Renal pelvis (tissue), 4 donors: ENCODE measurements around the gene ZBTB25. TPM values are rescaled to one million over a fixed set of nuclear protein-coding genes. Genes with fewer than 3 reads are reported as not detected.
A peak's percentile ranks its signal among the peaks of the same experiment; 100 is the strongest.
"Not testable (repeated sequence)": the region's sequence is repeated elsewhere in the genome, so short reads cannot be mapped to it uniquely, and the experiment has no call there.

Experiments
- DNase-seq: peaks from one replicate; pipeline ENCODE4 v3.0.0-alpha.2; 2013
- polyA plus RNA-seq, 3 donors: library from polyadenylated mRNA; unstranded; fragments of 120-200 nt; gene quantifications; one replicate each; pipeline ENCODE4 v1.2.1, GENCODE V29; 2013; ENCODE audit not compliant: insufficient read length in 3 of 3

Gene ZBTB25
- polyA plus RNA-seq, 3 donors: 7.4 to 15.3 (median 14.3) TPM

- DNase-seq: not testable (repeated sequence)
Observed at GRCh38 chr14:64517667-64518066, 14.0 kb upstream of the ZBTB25 start.

GRCh38 chr14:64516969-64517368, 13.3 kb upstream of the ZBTB25 start:
- DNase-seq: no peak

DNA sequence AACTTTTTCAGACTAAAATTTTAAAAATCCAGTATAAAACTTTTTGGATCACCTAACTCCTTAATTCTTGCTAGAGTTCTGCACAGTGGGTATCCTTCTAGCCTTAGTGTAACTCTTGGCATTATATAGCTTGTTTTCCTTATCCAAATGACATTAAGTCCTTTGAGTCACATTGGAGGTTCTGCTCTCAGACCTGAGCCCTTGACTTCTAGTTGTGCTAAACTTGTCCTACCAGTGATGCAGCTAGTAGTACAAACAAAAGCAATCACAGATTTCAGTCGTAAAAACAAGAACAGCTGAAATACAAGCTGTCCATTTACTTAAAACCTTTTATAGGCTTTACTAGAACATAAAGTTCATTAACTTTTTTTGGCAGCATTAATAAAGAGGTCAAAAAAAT, 11.4 kb upstream of the ZBTB25 start:
- no peak for DNase-seq

GRCh38 chr14:64513271-64513670, 9.6 kb upstream of the ZBTB25 start:
- DNase-seq: no peak

DNA sequence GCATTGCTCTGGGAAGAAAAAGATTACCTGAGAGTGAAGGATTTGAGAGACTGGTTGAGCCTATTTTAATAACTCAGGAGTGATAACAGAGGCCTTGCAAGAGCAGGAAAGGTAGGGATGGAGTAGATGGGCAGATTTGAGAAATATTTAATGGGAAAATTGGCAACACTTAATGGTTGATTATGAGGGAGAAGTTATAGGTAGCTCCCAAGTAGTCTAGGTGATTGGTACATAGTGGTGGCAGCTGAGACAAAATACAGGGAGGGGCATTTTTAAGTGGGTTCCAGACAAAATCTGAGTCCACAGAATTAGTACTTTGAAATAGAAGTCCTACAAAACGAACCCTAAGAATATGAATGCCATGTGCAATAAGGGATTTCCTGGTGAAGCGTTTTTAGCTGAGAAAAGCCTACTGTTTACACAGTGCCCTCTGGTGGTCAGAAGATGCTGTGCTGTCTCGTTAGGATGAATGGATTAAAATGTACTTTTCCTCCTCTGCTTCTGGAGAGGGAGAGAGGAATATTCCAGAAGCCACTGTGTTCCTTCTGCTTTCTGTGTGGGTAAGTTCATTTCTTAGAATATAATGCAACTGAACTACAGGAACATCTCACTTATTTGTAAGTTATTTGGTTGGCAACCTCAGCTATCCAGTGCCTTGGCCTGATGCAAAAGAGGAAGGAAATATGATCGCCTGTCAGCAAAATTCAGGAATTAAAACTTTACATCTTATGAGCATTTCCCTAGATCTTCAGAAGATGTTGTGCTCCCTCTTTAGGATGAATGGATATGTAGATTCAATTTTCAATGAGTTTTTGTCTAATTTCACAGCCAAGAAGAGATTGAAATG, 7.4 kb upstream of the ZBTB25 start:
- DNase-seq: peak; percentile 69

- DNase-seq: no peak
Observed at GRCh38 chr14:64509036-64509435, 5.4 kb upstream of the ZBTB25 start.

DNA sequence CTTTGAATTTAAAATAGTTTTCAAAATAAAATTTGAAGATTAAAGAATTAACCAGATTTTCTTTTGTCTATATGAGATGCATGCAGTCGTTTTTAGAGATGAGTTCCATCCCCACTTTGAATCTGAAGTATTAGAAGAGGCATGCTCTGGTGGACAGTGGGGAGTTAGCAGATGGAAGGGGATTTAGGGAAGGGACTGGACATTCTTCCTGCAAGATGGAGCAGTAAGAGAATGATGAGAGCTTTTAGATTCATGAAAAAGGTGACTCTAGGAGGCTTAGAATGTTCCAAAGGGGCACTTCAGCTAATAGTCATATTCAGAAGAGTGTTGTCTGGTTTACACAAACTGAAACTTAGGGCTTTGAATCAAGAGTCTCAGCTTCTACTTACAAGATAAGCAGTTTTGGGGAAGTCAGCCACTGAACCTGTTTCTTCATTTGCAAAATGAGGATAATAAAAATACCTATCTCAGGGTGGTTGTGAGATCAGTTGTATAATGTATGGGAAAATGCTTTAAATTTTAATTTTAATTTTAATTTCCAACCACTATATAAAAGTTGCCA, 4.7 kb upstream of the ZBTB25 start:
- DNase-seq: no peak

GRCh38 chr14:64507376-64508156, 3.9 kb upstream of the ZBTB25 start:
- DNase-seq: no peak

DNA sequence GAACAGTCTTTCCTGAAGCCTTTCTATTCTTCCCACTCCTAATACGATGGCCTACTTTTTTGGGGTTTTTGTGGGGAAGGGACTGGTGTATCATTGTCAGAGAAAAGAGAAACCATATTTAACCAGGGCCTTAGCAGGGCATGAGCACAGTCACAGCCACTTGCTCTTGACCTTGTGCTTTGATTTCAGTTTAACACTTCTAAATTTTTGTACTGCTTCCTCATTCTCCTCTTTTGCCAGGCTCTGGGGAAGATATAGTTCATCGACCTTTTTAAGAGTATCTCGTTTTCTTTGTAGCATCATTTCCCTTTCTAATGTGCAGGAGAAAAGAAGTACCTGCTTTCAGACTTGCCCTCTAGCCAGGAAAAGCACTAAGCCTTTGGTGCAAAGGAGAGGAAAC, 3.1 kb upstream of the ZBTB25 start:
- DNase-seq: no peak

- peak; percentile 91 for DNase-seq
Observed at GRCh38 chr14:64504897-64505794, 1.5 kb upstream of the ZBTB25 start.

DNA sequence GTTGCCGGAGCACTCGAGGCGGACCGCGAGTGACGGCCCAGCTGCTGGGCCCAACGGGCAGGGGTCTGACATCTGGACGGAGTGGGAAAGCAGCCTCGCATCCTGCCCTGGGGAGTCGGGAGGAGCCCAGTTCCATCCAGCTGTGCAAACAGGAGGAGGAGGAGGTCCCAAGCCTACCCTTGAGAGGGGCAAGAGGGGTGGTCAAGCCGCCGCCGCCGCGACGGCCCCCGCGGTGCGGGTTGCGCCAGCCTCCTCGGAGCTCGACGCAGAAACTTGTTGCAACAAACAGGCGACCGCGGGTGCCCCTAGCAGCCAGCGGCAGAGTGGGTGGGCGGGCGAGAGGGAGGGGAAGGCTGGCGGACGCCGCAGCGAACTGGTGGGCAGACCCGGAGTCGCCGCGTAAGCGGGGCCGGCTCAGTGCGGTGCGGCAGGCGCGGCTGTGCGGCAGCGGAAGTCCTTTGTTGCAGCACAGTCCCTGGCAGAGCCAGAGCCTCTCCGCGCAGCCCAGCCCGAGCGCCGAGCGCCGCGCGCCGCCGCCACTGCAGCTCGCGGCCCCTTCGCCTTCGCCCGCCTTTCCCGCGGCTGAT, 765 bp upstream of the ZBTB25 start, which contains the start of gene ZBTB1:
TSS of gene ZBTB1 (plus strand) at position 461 of the 587 bp plus-strand sequence. CDS start 16,735 bp downstream, outside the sequence.
- DNase-seq: peak; percentile 80

- DNase-seq: peak; percentile 37
Observed at GRCh38 chr14:64502887-64503433, 678 bp downstream of the ZBTB25 start.

- no peak for DNase-seq
Observed at GRCh38 chr14:64502456-64502855, 1.2 kb downstream of the ZBTB25 start.

DNA sequence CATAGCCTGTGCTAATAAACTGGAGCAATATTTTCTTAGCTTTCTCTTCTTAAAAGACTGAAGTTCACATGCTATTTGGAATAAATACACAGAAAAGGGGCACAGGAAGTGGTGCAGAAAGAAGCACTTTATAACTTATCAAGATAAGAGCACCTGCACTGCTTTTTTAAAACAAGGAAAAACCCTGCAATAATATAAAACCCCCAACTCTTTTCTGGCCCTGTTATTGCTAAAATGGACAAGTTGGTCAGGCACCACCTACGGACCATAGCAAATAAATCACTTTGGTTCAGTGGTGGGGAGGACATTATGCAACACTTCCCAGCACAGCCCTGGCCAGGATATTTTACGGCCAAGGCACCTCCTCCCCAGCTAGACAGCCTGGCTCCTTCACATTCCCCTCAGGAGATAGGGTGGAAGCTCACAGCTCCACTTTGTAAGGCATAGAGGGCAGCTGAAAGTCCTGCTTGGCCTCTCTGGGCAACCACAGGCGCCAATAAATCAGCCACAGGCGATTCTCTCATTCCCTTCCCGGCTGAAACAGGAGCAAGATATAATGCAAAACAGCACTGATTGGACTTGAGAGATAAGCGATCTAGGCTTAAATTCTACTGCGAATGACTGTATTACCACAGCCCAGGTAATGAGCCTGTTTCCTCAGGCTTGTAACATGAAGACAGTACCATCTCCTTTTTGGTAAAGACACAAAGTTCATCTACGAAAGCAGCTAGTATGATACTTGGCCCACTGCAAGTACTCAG, 2.0 kb downstream of the ZBTB25 start:
- DNase-seq: peak; percentile 74

GRCh38 chr14:64500088-64500487, 3.5 kb downstream of the ZBTB25 start:
- no peak for DNase-seq

- no peak for DNase-seq
Observed at GRCh38 chr14:64496764-64497163, 6.9 kb downstream of the ZBTB25 start.

GRCh38 chr14:64495252-64495651, 8.4 kb downstream of the ZBTB25 start:
- no peak for DNase-seq

- DNase-seq: no peak
Observed at GRCh38 chr14:64493455-64493854, 10.2 kb downstream of the ZBTB25 start.

- DNase-seq: no peak
Observed at GRCh38 chr14:64491637-64492036, 12.0 kb downstream of the ZBTB25 start.

GRCh38 chr14:64488590-64489099, 15.0 kb downstream of the ZBTB25 start:
- no peak for DNase-seq
